T47D (cell line): ENCODE results near the gene PDZD8.

ENCODE experiments used
- DNase-seq, 2 experiments: peaks; one replicate each; pipeline versions ENCODE4 v3.0.0 to v3.0.0-alpha.2; 2011 to 2012; ENCODE audit warnings: low read depth in 1 of 2, low spot score in 1 of 2
- JUND ChIP-seq: IDR thresholded peaks from 2 replicates; pipeline ENCODE4 v1.6.1; 2012; ENCODE audit warnings: low read depth
- in situ Hi-C: cut with HindIII; loops from 2 replicates; pipeline ENCODE4 v1.10.0; 2016; ENCODE audit warnings: low sequenced_read_pairs, low pct_unique_long_range_greater_than_20kb

The PDZD8 gene

GRCh38 chr10:117375360-117376178 is at the start of gene PDZD8:
TSS of gene PDZD8 (minus strand) at chr10:117375440. CDS start at chr10:117375227, 213 bp downstream.
- no peak for TF ChIP-seq JUND
- DNase-seq, result peak; percentile 68 to 90
- in situ Hi-C loops, result no loop called here

DNA sequence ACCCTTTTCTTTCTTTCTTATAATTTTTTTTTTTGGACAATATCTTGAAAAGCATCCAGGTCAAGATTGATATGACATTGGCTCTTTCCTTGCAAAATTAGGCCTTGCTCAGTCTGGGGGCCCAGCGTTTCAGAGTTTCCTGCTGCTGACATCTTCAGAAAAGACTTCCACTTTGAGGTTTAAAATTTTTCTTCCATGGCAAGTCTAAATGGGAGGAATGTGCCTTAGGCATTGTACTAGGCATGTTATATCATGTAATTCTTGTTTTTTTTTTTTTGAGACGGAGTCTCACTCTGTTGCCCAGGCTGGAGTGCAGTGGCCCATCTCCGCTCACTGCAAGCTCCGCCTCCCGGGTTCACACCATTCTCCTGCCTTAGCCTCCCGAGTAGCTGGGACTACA is 48.9 kb upstream of the PDZD8 start:
- DNase-seq, result no peak
- in situ Hi-C loops, result no loop called here
- TF ChIP-seq JUND, result no peak

DNA sequence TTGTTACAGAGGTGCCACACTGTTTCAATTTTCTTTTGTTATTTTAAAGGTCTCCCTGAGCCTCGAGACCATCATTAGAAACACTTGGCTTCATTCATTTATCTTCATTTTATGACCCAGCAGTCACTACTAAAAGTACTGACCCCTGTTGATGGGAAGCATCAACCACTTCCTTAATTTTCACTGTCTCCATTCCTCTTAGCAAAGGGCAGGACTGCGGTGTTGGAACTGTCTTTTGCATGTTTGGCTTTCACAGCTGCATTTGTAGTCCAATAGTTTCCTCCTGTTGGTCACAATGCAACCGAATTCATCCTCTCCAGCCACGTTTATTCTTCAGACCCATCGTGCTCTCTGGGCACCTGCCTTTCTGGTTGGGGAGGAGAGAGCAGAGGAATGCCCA is 46.7 kb upstream of the PDZD8 start:
- DNase-seq, result no peak
- in situ Hi-C loops, result no loop called here
- no peak for TF ChIP-seq JUND

GRCh38 chr10:117420768-117421167 is 45.5 kb upstream of the PDZD8 start:
- TF ChIP-seq JUND, result no peak
- DNase-seq, result no peak
- in situ Hi-C loops, result no loop called here

GRCh38 chr10:117419921-117420320 is 44.7 kb upstream of the PDZD8 start:
- no peak for DNase-seq
- in situ Hi-C loops, result no loop called here

GRCh38 chr10:117419159-117419558 is 43.9 kb upstream of the PDZD8 start:
- in situ Hi-C loops, result no loop called here
- DNase-seq, result no peak
- no peak for TF ChIP-seq JUND

More at GRCh38 chr10:117419921-117420320, 44.7 kb upstream of the PDZD8 start:
- TF ChIP-seq JUND, result no peak

- no peak for TF ChIP-seq JUND
- in situ Hi-C loops, result no loop called here
- DNase-seq, result peak in 1 of 2 experiments; percentile 17
These were observed 42.9 kb upstream of the PDZD8 start for GRCh38 chr10:117418121-117418520.

DNA sequence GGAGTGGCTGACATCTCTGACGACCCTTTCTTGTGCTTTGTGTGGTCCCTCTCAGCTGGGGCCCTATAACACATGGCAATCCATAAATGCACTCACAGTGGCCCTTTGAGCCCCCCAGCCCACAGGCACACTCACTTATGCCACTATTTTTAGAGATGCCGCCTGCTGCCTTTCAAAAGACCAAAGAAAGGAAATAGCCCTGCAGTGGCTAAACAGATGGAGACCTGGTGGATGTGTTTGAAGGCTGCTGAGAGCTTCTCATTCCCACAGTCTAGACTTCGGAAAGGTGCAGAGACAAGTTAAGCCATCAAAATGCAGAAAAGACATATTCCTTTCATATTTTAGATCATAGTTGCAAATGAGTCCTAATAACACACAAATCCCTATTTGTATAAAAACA is 42.0 kb upstream of the PDZD8 start:
- in situ Hi-C loops, result no loop called here
- DNase-seq, result no peak
- TF ChIP-seq JUND, result no peak

DNA sequence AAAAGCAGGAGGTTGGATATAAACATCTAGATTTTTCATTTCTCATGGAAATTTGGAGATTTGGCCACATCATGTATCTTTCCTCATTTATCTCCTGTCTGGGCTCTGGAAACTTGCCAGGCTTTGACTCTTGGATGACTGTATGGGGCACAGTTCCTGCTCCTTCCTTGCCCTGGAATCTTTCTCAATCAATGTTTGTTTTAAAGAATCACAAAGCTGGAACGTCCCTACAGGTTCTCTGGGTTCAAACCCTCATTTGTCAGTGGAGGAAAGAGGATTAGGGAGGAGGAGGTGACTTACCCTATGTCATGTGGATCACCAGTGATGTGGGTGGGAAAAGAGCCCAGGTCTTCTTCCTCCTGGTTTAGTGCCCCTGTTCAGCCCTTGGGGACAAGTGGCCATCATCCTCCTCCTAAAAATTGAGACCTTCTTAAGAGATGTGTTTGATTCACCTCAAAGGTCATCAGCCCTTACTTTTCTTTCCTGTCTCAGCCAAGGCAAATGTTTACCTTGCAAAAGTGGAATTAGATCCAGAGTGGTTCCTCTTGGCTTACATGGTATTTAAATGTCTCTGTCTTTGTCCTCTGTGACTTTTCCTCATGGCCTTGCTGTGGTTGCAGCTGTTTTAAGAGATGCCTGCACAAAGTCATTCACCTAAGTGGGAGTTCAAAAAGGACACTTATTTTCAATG is 38.8 kb upstream of the PDZD8 start:
- no peak for TF ChIP-seq JUND
- in situ Hi-C loops, result no loop called here
- DNase-seq, result no peak

DNA sequence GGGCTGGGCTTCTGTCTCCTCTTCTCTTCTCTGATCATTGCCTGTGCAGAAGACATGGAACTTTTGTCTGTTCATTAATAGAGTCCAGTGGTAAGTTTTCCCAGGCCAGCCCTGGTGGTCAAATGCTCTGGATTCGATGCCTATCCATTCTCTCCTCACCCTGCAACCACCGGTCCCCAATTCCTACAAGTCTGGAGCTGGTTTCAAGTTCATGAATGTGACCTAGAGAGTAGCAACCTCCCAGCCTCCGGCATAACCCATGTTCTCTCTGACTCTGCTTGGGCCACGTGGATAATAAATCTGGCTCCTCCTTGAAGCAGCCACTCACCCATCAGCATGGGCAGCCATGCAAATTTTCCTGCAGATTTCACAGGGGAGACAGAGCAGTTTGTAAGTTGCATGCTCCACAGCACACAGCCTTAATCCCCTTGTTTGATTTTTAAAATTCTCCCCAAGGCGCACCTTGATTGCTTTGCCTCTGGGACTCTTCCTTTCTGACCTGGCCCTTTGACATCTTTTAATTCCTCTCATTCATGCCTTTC is 37.3 kb upstream of the PDZD8 start:
- no peak for DNase-seq
- TF ChIP-seq JUND, result no peak
- in situ Hi-C loops, result no loop called here

DNA sequence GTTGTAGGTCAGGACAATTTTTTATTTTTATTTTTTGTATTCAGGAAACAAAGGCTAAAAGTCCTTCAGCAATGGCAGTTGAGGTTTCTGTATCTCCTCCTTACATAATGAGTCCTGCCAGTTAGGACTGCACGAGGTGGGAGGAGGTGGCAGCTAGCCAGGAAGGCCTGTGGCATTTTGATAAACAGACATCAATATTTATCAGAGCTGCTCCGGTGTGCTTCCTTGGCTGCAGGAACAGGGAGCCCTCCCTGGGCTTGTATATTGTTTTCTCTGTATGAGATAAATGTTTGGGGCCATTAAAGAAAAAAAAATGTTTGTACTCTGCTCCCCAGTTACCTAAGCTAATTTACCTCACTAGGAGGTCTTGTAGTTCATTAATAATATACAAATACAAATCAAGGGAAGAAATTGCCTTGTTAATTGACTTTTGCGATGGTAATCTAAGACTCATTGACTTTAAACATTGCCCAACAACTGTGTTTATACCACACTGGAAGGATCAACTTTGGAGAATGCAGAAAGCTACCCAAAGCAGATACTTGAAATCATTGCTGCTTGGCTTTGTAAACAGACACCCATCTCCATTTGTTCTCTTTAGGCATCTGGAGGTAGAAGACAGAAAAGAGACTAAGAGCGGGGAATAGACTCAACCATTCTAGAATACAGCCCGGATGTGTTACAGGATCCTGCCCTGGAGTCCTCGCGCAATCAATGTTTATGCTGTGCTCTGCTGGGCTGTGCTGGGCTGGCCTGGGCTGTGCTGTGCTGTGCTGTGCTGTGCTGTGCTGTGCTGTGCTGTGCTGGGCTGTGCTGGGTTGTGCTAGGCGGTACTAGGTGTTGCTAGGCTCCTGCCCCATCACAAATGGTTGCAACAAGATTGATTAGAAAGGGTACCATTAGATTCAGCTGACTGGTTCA is 36.5 kb upstream of the PDZD8 start:
- DNase-seq, result no peak
- in situ Hi-C loops, result no loop called here
- TF ChIP-seq JUND, result no peak

GRCh38 chr10:117410557-117410956 is 35.3 kb upstream of the PDZD8 start:
- no peak for TF ChIP-seq JUND
- in situ Hi-C loops, result no loop called here
- no peak for DNase-seq
